Neural progenitor cell (in vitro differentiated cells): ENCODE results near the gene SLC6A5. TPM values are rescaled to one million over a fixed set of nuclear protein-coding genes. Genes with fewer than 3 reads are reported as not detected.

Source experiments
- DNase-seq: peaks from one replicate; pipeline ENCODE4 v3.0.0-alpha.2; 2016; ENCODE audit warnings: low spot score
- H2AFZ ChIP-seq: fragments of 200-600 bp; sonication (generic); replicated peaks from 2 replicates; pipeline ENCODE4 v1.6.1; 2016; ENCODE audit warnings: antibody characterized with exemption
- H3F3A ChIP-seq: fragments of 200-600 bp; sonication (generic); 2 replicates; pipeline ENCODE4 v1.6.1; 2016; ENCODE audit warnings: antibody characterized with exemption, low read depth
- H3K27ac ChIP-seq: fragments of 200-600 bp; sonication (generic); 2 replicates; pipeline ENCODE4 v1.5.1; 2016; ENCODE audit warnings: mild to moderate bottlenecking
- H3K27me3 ChIP-seq: fragments of 200-600 bp; sonication (generic); 2 replicates; pipeline ENCODE4 v1.6.1; 2016; ENCODE audit warnings: mild to moderate bottlenecking, moderate library complexity
- H3K36me3 ChIP-seq: fragments of 200-600 bp; sonication (generic); 2 replicates; pipeline ENCODE4 v1.5.1; 2016
- H3K4me1 ChIP-seq: fragments of 200-600 bp; sonication (generic); 2 replicates; pipeline ENCODE4 v1.6.1; 2016; ENCODE audit warnings: mixed run types
- H3K4me2 ChIP-seq: fragments of 200-600 bp; sonication (generic); 2 replicates; pipeline ENCODE4 v1.6.1; 2016
- H3K4me3 ChIP-seq: fragments of 200-600 bp; sonication (generic); 2 replicates; pipeline ENCODE4 v1.5.1; 2016
- H3K79me2 ChIP-seq: fragments of 200-600 bp; sonication (generic); 2 replicates; pipeline ENCODE4 v1.6.1; 2016; ENCODE audit warnings: low read depth
- H3K9ac ChIP-seq: fragments of 200-600 bp; sonication (generic); 2 replicates; pipeline ENCODE4 v1.6.1; 2016
- H3K9me3 ChIP-seq: fragments of 200-600 bp; sonication (generic); 2 replicates; pipeline ENCODE4 v1.5.1; 2016; ENCODE audit warnings: low read depth
- H4K20me1 ChIP-seq: fragments of 200-600 bp; sonication (generic); 2 replicates; pipeline ENCODE4 v1.6.1; 2016; ENCODE audit warnings: low read depth
- H3K27ac Mint-ChIP-seq: 3 replicates; pipeline ENCODE4 v1.8.0; 2021; ENCODE audit warnings: mixed read lengths
- H3K27me3 Mint-ChIP-seq: 2 replicates; pipeline ENCODE4 v1.8.0; 2022; ENCODE audit warnings: low read depth, mild to moderate bottlenecking, inconsistent platforms, moderate library complexity, mixed read lengths; ENCODE audit not compliant: insufficient read depth
- H3K36me3 Mint-ChIP-seq: 3 replicates; pipeline ENCODE4 v1.8.0; 2021; ENCODE audit warnings: mixed read lengths
- H3K4me1 Mint-ChIP-seq: 3 replicates; pipeline ENCODE4 v1.8.0; 2021; ENCODE audit warnings: mixed read lengths
- H3K4me3 Mint-ChIP-seq: 3 replicates; pipeline ENCODE4 v1.8.0; 2021; ENCODE audit warnings: mild to moderate bottlenecking, moderate library complexity, mixed read lengths
- H3K9me3 Mint-ChIP-seq: 3 replicates; pipeline ENCODE4 v1.8.0; 2020; ENCODE audit warnings: mixed read lengths
- EZH2 ChIP-seq: fragments of 200-600 bp; sonication (generic); IDR thresholded peaks from 2 replicates; pipeline ENCODE4 v1.6.1; 2017; ENCODE audit warnings: antibody characterized with exemption, mild to moderate bottlenecking, moderate library complexity
- EZH2phosphoT487 ChIP-seq: fragments of 200-600 bp; sonication (generic); IDR thresholded peaks from 2 replicates; pipeline ENCODE4 v1.6.1; 2017; ENCODE audit warnings: antibody characterized with exemption
- total RNA-seq: library from RNA; depleted of rRNA; stranded (reverse); fragments of >200 nt; gene quantifications from 2 replicates; pipeline ENCODE4 v1.2.3, GENCODE V29; 2015; ENCODE audit warnings: low replicate concordance
- TF ChIP-seq, protein P1 (sequence below): fragments of 200-600 bp; sonication (generic); IDR thresholded peaks from 2 replicates; pipeline ENCODE4 v1.5.1; 2017; ENCODE audit warnings: antibody characterized with exemption, mild to moderate bottlenecking

The SLC6A5 gene
- total RNA-seq, 1 donor from 2014 or later: not detected

GRCh38 chr11:20616920-20617319, 17.5 kb downstream of the SLC6A5 start:
- no peak overlapping the region for H3K4me2 ChIP-seq
- no peaks in the 10 kb centered on the region for H3K9me3 ChIP-seq
- no peaks in the 10 kb centered on the region for H3K36me3 ChIP-seq
- no peaks in the 10 kb centered on the region for H4K20me1 ChIP-seq
- H3K27me3 ChIP-seq: peaks cover 7% of the 10 kb centered on the region
- Mint-ChIP-seq H3K27ac (no peak overlapping the region), H3K4me3 (no peak overlapping the region), H3K4me1 (no peaks in the 10 kb centered on the region), H3K9me3 (no peaks in the 10 kb centered on the region), H3K27me3 (peaks cover 8% of the 10 kb centered on the region), H3K36me3 (no peaks in the 10 kb centered on the region)
- no peaks in the 10 kb centered on the region for H3K4me1 ChIP-seq
- no peak overlapping the region for H3K27ac ChIP-seq
- TF ChIP-seq EZH2: no peak
- TF ChIP-seq EZH2phosphoT487: no peak
- TF ChIP-seq, protein P1, sequence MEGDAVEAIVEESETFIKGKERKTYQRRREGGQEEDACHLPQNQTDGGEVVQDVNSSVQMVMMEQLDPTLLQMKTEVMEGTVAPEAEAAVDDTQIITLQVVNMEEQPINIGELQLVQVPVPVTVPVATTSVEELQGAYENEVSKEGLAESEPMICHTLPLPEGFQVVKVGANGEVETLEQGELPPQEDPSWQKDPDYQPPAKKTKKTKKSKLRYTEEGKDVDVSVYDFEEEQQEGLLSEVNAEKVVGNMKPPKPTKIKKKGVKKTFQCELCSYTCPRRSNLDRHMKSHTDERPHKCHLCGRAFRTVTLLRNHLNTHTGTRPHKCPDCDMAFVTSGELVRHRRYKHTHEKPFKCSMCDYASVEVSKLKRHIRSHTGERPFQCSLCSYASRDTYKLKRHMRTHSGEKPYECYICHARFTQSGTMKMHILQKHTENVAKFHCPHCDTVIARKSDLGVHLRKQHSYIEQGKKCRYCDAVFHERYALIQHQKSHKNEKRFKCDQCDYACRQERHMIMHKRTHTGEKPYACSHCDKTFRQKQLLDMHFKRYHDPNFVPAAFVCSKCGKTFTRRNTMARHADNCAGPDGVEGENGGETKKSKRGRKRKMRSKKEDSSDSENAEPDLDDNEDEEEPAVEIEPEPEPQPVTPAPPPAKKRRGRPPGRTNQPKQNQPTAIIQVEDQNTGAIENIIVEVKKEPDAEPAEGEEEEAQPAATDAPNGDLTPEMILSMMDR: no peak
- no peaks in the 10 kb centered on the region for H3K79me2 ChIP-seq
- no peak for DNase-seq
- no peak overlapping the region for H2AFZ ChIP-seq
- no peak overlapping the region for H3K4me3 ChIP-seq
- H3F3A ChIP-seq: no peaks in the 10 kb centered on the region
- H3K9ac ChIP-seq: no peak overlapping the region

- Histone ChIP-seq H3K36me3 (no peaks in the 10 kb centered on the region), H3K4me2 (no peak overlapping the region), H3F3A (no peaks in the 10 kb centered on the region), H3K27me3 (peaks cover 2% of the 10 kb centered on the region), H3K27ac (no peak overlapping the region), H4K20me1 (no peaks in the 10 kb centered on the region), H3K4me3 (no peak overlapping the region), H3K4me1 (no peaks in the 10 kb centered on the region), H3K79me2 (no peaks in the 10 kb centered on the region), H2AFZ (no peak overlapping the region), H3K9ac (no peak overlapping the region), H3K9me3 (no peaks in the 10 kb centered on the region)
- Mint-ChIP-seq H3K9me3 (no peaks in the 10 kb centered on the region), H3K36me3 (no peaks in the 10 kb centered on the region), H3K4me1 (no peaks in the 10 kb centered on the region), H3K27ac (no peak overlapping the region), H3K27me3 (peaks cover 8% of the 10 kb centered on the region), H3K4me3 (no peak overlapping the region)
- no peak for DNase-seq
- TF ChIP-seq EZH2 (no peak), EZH2phosphoT487 (no peak)
- TF ChIP-seq, protein P1: no peak
Observed at GRCh38 chr11:20617346-20618005, 18.1 kb downstream of the SLC6A5 start.

- H3K27me3 ChIP-seq: no peaks in the 10 kb centered on the region
- Mint-ChIP-seq H3K4me1 (no peaks in the 10 kb centered on the region), H3K36me3 (no peaks in the 10 kb centered on the region), H3K9me3 (no peaks in the 10 kb centered on the region), H3K27ac (no peak overlapping the region), H3K27me3 (peaks cover 4% of the 10 kb centered on the region), H3K4me3 (no peak overlapping the region)
- no peak overlapping the region for H3K9ac ChIP-seq
- H3K9me3 ChIP-seq: no peaks in the 10 kb centered on the region
- H3K4me1 ChIP-seq: no peaks in the 10 kb centered on the region
- H3K79me2 ChIP-seq: no peaks in the 10 kb centered on the region
- no peak overlapping the region for H3K27ac ChIP-seq
- H4K20me1 ChIP-seq: no peaks in the 10 kb centered on the region
- no peak overlapping the region for H3K4me3 ChIP-seq
- DNase-seq: no peak
- no peak overlapping the region for H2AFZ ChIP-seq
- TF ChIP-seq EZH2 (no peak), EZH2phosphoT487 (no peak)
- TF ChIP-seq, protein P1: no peak
- H3K36me3 ChIP-seq: no peaks in the 10 kb centered on the region
- no peak overlapping the region for H3K4me2 ChIP-seq
- H3F3A ChIP-seq: no peaks in the 10 kb centered on the region
Observed at GRCh38 chr11:20618083-20618482, 18.7 kb downstream of the SLC6A5 start.
